Measurements from ENCODE around the gene PICK1. TPM values are rescaled to one million over a fixed set of nuclear protein-coding genes. Genes with fewer than 3 reads are reported as not detected.

The PICK1 gene
- total and polyA plus RNA-seq, 4 donors = 5.8 to 25.8 (median 13.1) TPM

- no peak for TF ChIP-seq REST (IDR thresholded peaks at IDR 0.05)
- no peak for TF ChIP-seq MAX (IDR thresholded peaks at IDR 0.05)
- no peak for TF ChIP-seq ATF3 (IDR thresholded peaks at IDR 0.05)
- TF ChIP-seq FOXA1 (IDR thresholded peaks at IDR 0.05) = no peak
- TF ChIP-seq TAF1 (conservative IDR thresholded peaks at IDR 0.05) = no peak
- TF ChIP-seq GABPA (IDR thresholded peaks at IDR 0.05 in 1 of 2, conservative IDR thresholded peaks at IDR 0.05 in 1 of 2) = no peak
- TF ChIP-seq FOXA2 (IDR thresholded peaks at IDR 0.05) = no peak
- no peak for TF ChIP-seq HNF4A (conservative IDR thresholded peaks at IDR 0.05)
- no peak for TF ChIP-seq HNF4G (IDR thresholded peaks at IDR 0.05)
- TF ChIP-seq RXRA (IDR thresholded peaks at IDR 0.05) = no peak
- TF ChIP-seq SP1 (IDR thresholded peaks at IDR 0.05) = no peak
Measured at GRCh38 chr22:38009000-38009806, 48.0 kb upstream of the PICK1 start (continued).

GRCh38 chr22:38012604-38013072, 44.6 kb upstream of the PICK1 start:
- H3K27me3 ChIP-seq (ENCODE audit: control insufficient read depth in 4 of 4, insufficient read depth in 4 of 4, low read length in 3 of 4) = no peaks in the 10 kb centered on the region
- no peak overlapping the region for H3K9ac ChIP-seq (ENCODE audit: low read depth in 1 of 2, low read length in 2 of 2)
- H3K27ac ChIP-seq (ENCODE audit: low read depth in 1 of 2, low read length in 2 of 2) = no peak overlapping the region
- WGBS = 73% methylated on average over 7 of the region's 7 CpGs
- no peaks in the 10 kb centered on the region for H3K9me3 ChIP-seq (ENCODE audit: control insufficient read depth in 4 of 4, low read length in 3 of 4)
- no peaks in the 10 kb centered on the region for H3K36me3 ChIP-seq (ENCODE audit: control insufficient read depth in 4 of 4, insufficient read depth in 3 of 4, low read depth in 1 of 4, low read length in 3 of 4)
- no peak overlapping the region for H3K4me3 ChIP-seq (ENCODE audit: low read depth in 1 of 3, low read length in 3 of 3)
- no peak for DNase-seq (ENCODE audit: low spot score)
- H3K4me1 ChIP-seq (ENCODE audit: control insufficient read depth in 4 of 4, insufficient read depth in 4 of 4, low read length in 3 of 4) = peaks cover 0 to 6% (median 0%) of the 10 kb centered on the region in 4 donors
- TF ChIP-seq REST (IDR thresholded peaks at IDR 0.05) = no peak

GRCh38 chr22:38014083-38014482, 43.1 kb upstream of the PICK1 start:
- H3K9me3 ChIP-seq (ENCODE audit: control insufficient read depth in 4 of 4, low read length in 3 of 4) = no peaks in the 10 kb centered on the region
- no peaks in the 10 kb centered on the region for H3K36me3 ChIP-seq (ENCODE audit: control insufficient read depth in 4 of 4, insufficient read depth in 3 of 4, low read depth in 1 of 4, low read length in 3 of 4)
- H3K4me1 ChIP-seq (ENCODE audit: control insufficient read depth in 4 of 4, insufficient read depth in 4 of 4, low read length in 3 of 4) = peaks cover 0 to 6% (median 0%) of the 10 kb centered on the region in 4 donors
- no peak overlapping the region for H3K4me3 ChIP-seq (ENCODE audit: low read depth in 1 of 3, low read length in 3 of 3)
- no peak for TF ChIP-seq TAF1 (conservative IDR thresholded peaks at IDR 0.05)
- no peak for TF ChIP-seq HNF4G (IDR thresholded peaks at IDR 0.05)
- TF ChIP-seq SP1 (IDR thresholded peaks at IDR 0.05) = no peak
- H3K27me3 ChIP-seq (ENCODE audit: control insufficient read depth in 4 of 4, insufficient read depth in 4 of 4, low read length in 3 of 4) = no peaks in the 10 kb centered on the region
- DNase-seq (ENCODE audit: low spot score) = no peak
- 97% methylated on average over 1 of the region's 1 CpG for WGBS
- H3K9ac ChIP-seq (ENCODE audit: low read depth in 1 of 2, low read length in 2 of 2) = no peak overlapping the region
- no peak overlapping the region for H3K27ac ChIP-seq (ENCODE audit: low read depth in 1 of 2, low read length in 2 of 2)

Measured in liver (tissue), 9 donors.